SK-N-SH treated with all-trans-retinoic acid at 6 μM for 48 hours (cell line): ENCODE data around the gene GOLGA5.

Experiments used
- ATAC-seq: fragments of 200-7000 bp; cut with Tn5 transposase; 3 replicates; pipeline ENCODE4 v1.9.1; 2020; ENCODE audit warnings: mild to moderate bottlenecking, moderate library complexity
- ARNTL ChIP-seq: fragments of 450-650 bp; formaldehyde crosslinking; IDR thresholded peaks from 2 replicates; pipeline ENCODE4 v1.5.0; 2020; ENCODE audit warnings: low read depth, mild to moderate bottlenecking, moderate library complexity, borderline replicate concordance
- CREB5 ChIP-seq: fragments of 250-450 bp; sonication (Bioruptor Pico); IDR thresholded peaks from 2 replicates; pipeline ENCODE4 v1.5.1; 2020; ENCODE audit warnings: low read depth, mild to moderate bottlenecking, moderate library complexity
- CSDC2 ChIP-seq: fragments of 250-450 bp; sonication (Bioruptor Pico); IDR thresholded peaks from 2 replicates; pipeline ENCODE4 v1.5.0; 2020; ENCODE audit warnings: mild to moderate bottlenecking, moderate library complexity
- ESRRG ChIP-seq: fragments of 250-450 bp; sonication (Bioruptor Pico); IDR thresholded peaks from 2 replicates; pipeline ENCODE4 v1.6.1; 2021; ENCODE audit warnings: mild to moderate bottlenecking
- GLIS3 ChIP-seq: fragments of 250-450 bp; sonication (Bioruptor Pico); IDR thresholded peaks from 2 replicates; pipeline ENCODE4 v1.5.0; 2020; ENCODE audit warnings: mild to moderate bottlenecking, moderate library complexity
- OSR1 ChIP-seq: fragments of 250-450 bp; sonication (Bioruptor Pico); IDR thresholded peaks from 2 replicates; pipeline ENCODE4 v1.8.0; 2022; ENCODE audit warnings: moderate library complexity, mild to moderate bottlenecking, inconsistent platforms
- PATZ1 ChIP-seq: fragments of 250-450 bp; sonication (Bioruptor Pico); IDR thresholded peaks from 2 replicates; pipeline ENCODE4 v1.8.0; 2020; ENCODE audit warnings: mild to moderate bottlenecking, moderate library complexity, borderline replicate concordance
- PPARA ChIP-seq: fragments of 250-450 bp; sonication (Bioruptor Pico); IDR thresholded peaks from 2 replicates; pipeline ENCODE4 v1.5.0; 2020; ENCODE audit warnings: mild to moderate bottlenecking, borderline replicate concordance
- SNAI2 ChIP-seq: fragments of 250-450 bp; sonication (Bioruptor Pico); IDR thresholded peaks from 2 replicates; pipeline ENCODE4 v1.5.0; 2020; ENCODE audit warnings: mild to moderate bottlenecking, moderate library complexity
- TCF4 ChIP-seq: fragments of 250-450 bp; sonication (Bioruptor Pico); IDR thresholded peaks from 2 replicates; pipeline ENCODE4 v1.8.0; 2021; ENCODE audit warnings: mild to moderate bottlenecking, moderate library complexity, borderline replicate concordance
- TOX ChIP-seq: fragments of 250-450 bp; sonication (Bioruptor Pico); IDR thresholded peaks from 2 replicates; pipeline ENCODE4 v1.8.0; 2021; ENCODE audit warnings: mild to moderate bottlenecking, moderate library complexity, borderline replicate concordance
- ZC3H10 ChIP-seq: fragments of 250-450 bp; sonication (Bioruptor Pico); IDR thresholded peaks from 2 replicates; pipeline ENCODE4 v1.5.1; 2021; ENCODE audit warnings: mild to moderate bottlenecking, moderate library complexity
- ZFP3 ChIP-seq: fragments of 250-450 bp; sonication (Bioruptor Pico); IDR thresholded peaks from 2 replicates; pipeline ENCODE4 v1.5.0; 2020; ENCODE audit warnings: mild to moderate bottlenecking, moderate library complexity
- ZFP30 ChIP-seq: fragments of 450-650 bp; formaldehyde crosslinking; IDR thresholded peaks from 2 replicates; pipeline ENCODE4 v1.5.0; 2022; ENCODE audit warnings: mild to moderate bottlenecking, moderate library complexity
- ZNF565 ChIP-seq: fragments of 450-650 bp; formaldehyde crosslinking; conservative IDR thresholded peaks from 2 replicates; pipeline ENCODE4 v1.5.0; 2020; ENCODE audit warnings: low read depth, mild to moderate bottlenecking, moderate library complexity
- ZNF70 ChIP-seq: fragments of 450-650 bp; formaldehyde crosslinking; IDR thresholded peaks from 2 replicates; pipeline ENCODE4 v1.5.0; 2020; ENCODE audit warnings: mild to moderate bottlenecking, moderate library complexity
- ZNF8 ChIP-seq: fragments of 450-650 bp; formaldehyde crosslinking; IDR thresholded peaks from 2 replicates; pipeline ENCODE4 v1.5.0; 2020; ENCODE audit warnings: mild to moderate bottlenecking, moderate library complexity
- TF ChIP-seq, protein P1 (sequence below): fragments of 250-450 bp; sonication (Bioruptor Pico); IDR thresholded peaks from 2 replicates; pipeline ENCODE4 v1.8.0; 2021; ENCODE audit warnings: low read depth, mild to moderate bottlenecking, moderate library complexity, borderline replicate concordance
- TF ChIP-seq, protein P2 (sequence below): fragments of 250-450 bp; sonication (Bioruptor Pico); IDR thresholded peaks from 2 replicates; pipeline ENCODE4 v1.5.1; 2021; ENCODE audit warnings: mild to moderate bottlenecking, moderate library complexity
- TF ChIP-seq, protein P3 (sequence below): fragments of 250-450 bp; sonication (Bioruptor Pico); IDR thresholded peaks from 2 replicates; pipeline ENCODE4 v1.5.0; 2020; ENCODE audit warnings: mild to moderate bottlenecking, moderate library complexity

GOLGA5 gene, protein sequence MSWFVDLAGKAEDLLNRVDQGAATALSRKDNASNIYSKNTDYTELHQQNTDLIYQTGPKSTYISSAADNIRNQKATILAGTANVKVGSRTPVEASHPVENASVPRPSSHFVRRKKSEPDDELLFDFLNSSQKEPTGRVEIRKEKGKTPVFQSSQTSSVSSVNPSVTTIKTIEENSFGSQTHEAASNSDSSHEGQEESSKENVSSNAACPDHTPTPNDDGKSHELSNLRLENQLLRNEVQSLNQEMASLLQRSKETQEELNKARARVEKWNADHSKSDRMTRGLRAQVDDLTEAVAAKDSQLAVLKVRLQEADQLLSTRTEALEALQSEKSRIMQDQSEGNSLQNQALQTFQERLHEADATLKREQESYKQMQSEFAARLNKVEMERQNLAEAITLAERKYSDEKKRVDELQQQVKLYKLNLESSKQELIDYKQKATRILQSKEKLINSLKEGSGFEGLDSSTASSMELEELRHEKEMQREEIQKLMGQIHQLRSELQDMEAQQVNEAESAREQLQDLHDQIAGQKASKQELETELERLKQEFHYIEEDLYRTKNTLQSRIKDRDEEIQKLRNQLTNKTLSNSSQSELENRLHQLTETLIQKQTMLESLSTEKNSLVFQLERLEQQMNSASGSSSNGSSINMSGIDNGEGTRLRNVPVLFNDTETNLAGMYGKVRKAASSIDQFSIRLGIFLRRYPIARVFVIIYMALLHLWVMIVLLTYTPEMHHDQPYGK

DNA sequence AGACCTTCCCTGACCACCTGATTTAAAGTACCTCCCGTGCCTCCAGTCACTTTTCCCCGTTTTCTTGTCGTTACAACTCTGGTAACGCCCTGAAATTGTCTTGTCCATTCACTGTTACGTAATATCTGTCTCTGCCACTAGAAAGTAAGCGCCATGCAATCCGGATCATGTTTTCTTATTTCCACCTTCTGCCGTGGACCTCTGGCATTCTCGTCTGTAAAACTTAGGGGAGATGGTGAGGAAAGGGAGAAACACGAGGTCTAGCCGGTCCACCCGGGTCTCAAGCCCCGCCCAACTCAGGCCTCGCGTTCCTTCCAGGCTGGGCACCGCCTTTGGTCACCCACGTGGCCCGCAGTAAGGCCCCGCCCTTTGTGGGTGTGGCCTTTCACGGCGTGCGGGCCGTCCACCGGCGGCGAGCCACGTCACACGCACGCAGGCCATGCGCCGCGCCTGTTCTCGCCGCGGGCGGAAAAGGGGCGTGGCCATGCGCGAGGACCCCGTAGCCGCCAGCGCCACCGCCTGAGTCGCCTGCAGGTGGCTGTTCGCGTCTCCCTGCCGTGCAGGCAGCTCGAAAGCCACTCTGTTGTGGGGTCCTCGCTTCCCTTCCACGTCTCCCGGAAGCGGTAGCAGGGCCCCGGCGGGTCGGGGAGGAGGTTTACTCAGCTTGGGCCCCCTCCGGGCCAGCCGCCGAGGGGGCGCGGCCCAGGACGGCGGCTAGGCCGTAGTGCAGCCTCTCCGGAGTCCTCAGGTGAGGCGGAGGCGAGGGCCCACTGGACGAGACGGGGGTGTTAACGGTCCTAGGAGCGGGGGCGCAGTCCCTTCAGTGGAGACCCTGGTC, at the start of gene GOLGA5:
GOLGA5 (plus strand) TSS at position 597 of the 838 bp plus-strand sequence. CDS start 3,133 bp downstream, outside the sequence.
- ATAC-seq, result peak; percentile 97
- TF ChIP-seq ZFP3 (peak; percentile 98), OSR1 (no peak), PATZ1 (CRISPR knock-in tag) (peak; percentile 95)

DNA sequence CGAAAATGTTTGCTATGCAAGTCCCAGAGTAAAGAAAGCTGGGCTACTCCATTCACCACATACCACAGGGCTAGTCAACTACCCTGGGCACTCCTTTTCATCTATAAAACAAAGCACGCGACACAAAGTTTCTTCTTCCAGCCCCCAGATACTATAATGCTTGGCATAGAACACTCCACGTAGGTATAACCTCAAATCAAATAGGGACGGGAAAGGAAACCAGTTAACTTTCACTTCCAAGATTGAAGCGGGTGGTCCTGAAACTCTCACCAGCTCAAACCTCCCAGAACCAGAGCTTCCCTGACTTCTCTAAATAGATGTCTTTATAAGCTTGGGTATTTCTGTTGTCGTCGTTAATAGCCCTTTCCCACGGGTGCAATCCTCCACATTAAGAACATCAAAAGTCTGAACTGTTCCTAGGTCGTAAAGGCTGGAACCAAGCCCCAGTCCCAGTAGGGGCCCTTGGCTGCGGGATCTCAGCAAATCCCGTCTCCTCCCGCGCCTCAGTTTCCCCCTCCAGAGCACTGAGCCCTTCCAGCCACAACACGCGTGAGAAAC, 46.3 kb upstream of the GOLGA5 start:
- no peak for TF ChIP-seq TOX (CRISPR knock-in tag)
- no peak for TF ChIP-seq ARNTL (CRISPR knock-in tag)
- no peak for TF ChIP-seq ZNF70 (CRISPR knock-in tag)
- no peak for TF ChIP-seq CREB5
- TF ChIP-seq SNAI2 (CRISPR knock-in tag), result no peak
- TF ChIP-seq ZC3H10 (CRISPR knock-in tag), result no peak
- no peak for TF ChIP-seq ZNF565 (CRISPR knock-in tag)
- TF ChIP-seq, protein P1, sequence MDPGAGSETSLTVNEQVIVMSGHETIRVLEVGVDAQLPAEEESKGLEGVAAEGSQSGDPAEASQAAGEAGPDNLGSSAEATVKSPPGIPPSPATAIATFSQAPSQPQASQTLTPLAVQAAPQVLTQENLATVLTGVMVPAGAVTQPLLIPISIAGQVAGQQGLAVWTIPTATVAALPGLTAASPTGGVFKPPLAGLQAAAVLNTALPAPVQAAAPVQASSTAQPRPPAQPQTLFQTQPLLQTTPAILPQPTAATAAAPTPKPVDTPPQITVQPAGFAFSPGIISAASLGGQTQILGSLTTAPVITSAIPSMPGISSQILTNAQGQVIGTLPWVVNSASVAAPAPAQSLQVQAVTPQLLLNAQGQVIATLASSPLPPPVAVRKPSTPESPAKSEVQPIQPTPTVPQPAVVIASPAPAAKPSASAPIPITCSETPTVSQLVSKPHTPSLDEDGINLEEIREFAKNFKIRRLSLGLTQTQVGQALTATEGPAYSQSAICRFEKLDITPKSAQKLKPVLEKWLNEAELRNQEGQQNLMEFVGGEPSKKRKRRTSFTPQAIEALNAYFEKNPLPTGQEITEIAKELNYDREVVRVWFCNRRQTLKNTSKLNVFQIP (CRISPR knock-in tag), result no peak
- TF ChIP-seq ZNF8 (CRISPR knock-in tag), result no peak
- no peak for TF ChIP-seq TCF4 (CRISPR knock-in tag)
- no peak for TF ChIP-seq ESRRG (CRISPR knock-in tag)
- no peak for TF ChIP-seq ZFP30 (CRISPR knock-in tag)
- TF ChIP-seq ZFP3, result no peak
- TF ChIP-seq PPARA (CRISPR knock-in tag), result no peak
- no peak for TF ChIP-seq CSDC2 (CRISPR knock-in tag)
- TF ChIP-seq GLIS3, result no peak
- no peak for TF ChIP-seq PATZ1 (CRISPR knock-in tag)
- no peak for TF ChIP-seq OSR1
- TF ChIP-seq, protein P2, sequence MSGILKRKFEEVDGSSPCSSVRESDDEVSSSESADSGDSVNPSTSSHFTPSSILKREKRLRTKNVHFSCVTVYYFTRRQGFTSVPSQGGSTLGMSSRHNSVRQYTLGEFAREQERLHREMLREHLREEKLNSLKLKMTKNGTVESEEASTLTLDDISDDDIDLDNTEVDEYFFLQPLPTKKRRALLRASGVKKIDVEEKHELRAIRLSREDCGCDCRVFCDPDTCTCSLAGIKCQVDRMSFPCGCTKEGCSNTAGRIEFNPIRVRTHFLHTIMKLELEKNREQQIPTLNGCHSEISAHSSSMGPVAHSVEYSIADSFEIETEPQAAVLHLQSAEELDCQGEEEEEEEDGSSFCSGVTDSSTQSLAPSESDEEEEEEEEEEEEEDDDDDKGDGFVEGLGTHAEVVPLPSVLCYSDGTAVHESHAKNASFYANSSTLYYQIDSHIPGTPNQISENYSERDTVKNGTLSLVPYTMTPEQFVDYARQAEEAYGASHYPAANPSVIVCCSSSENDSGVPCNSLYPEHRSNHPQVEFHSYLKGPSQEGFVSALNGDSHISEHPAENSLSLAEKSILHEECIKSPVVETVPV (CRISPR knock-in tag), result no peak
- TF ChIP-seq, protein P3, sequence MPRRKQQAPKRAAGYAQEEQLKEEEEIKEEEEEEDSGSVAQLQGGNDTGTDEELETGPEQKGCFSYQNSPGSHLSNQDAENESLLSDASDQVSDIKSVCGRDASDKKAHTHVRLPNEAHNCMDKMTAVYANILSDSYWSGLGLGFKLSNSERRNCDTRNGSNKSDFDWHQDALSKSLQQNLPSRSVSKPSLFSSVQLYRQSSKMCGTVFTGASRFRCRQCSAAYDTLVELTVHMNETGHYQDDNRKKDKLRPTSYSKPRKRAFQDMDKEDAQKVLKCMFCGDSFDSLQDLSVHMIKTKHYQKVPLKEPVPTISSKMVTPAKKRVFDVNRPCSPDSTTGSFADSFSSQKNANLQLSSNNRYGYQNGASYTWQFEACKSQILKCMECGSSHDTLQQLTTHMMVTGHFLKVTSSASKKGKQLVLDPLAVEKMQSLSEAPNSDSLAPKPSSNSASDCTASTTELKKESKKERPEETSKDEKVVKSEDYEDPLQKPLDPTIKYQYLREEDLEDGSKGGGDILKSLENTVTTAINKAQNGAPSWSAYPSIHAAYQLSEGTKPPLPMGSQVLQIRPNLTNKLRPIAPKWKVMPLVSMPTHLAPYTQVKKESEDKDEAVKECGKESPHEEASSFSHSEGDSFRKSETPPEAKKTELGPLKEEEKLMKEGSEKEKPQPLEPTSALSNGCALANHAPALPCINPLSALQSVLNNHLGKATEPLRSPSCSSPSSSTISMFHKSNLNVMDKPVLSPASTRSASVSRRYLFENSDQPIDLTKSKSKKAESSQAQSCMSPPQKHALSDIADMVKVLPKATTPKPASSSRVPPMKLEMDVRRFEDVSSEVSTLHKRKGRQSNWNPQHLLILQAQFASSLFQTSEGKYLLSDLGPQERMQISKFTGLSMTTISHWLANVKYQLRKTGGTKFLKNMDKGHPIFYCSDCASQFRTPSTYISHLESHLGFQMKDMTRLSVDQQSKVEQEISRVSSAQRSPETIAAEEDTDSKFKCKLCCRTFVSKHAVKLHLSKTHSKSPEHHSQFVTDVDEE (CRISPR knock-in tag), result no peak
- ATAC-seq, result peak; percentile 24
